ENCODE measurements around the gene SECTM1. TPM values are rescaled to one million over a fixed set of nuclear protein-coding genes. Genes with fewer than 3 reads are reported as not detected.

SECTM1 gene
- polyA plus RNA-seq, 1 experiment, result 34.4 TPM

GRCh38 chr17:82346342-82347300 lies 13.1 kb upstream of the SECTM1 start:
- Histone ChIP-seq H3K4me3 (ENCODE audit: low read depth, low read length) (no peak overlapping the region), H3K36me3 (ENCODE audit: control insufficient read depth, insufficient read depth, low read length) (no peaks in the 10 kb centered on the region), H3K27me3 (ENCODE audit: control insufficient read depth, insufficient read depth, low read length) (no peaks in the 10 kb centered on the region)
- POLR2A ChIA-PET, result no interaction called here
- CTCF ChIA-PET, result interaction anchor here (1.2 to 1.5 kb wide), 2 partner anchors 46 to 68 kb away, joined by 3 read pairs; no protein-coding TSS in a partner anchor
- no peak for TF ChIP-seq CTCF (IDR thresholded peaks at IDR 0.05; ENCODE audit: insufficient read depth, low read depth, low read length)
- no peak for DNase-seq (ENCODE audit: low read depth)

- ChIA-PET POLR2A (no interaction called here), CTCF (interaction anchor here (1.2 to 1.5 kb wide), 3 partner anchors 42 to 69 kb away, joined by 3 read pairs; no protein-coding TSS in a partner anchor)
- H3K27me3 ChIP-seq (ENCODE audit: control insufficient read depth, insufficient read depth, low read length), result no peaks in the 10 kb centered on the region
- TF ChIP-seq CTCF (IDR thresholded peaks at IDR 0.05; ENCODE audit: insufficient read depth, low read depth, low read length), result no peak
- no peak for DNase-seq (ENCODE audit: low read depth)
- H3K36me3 ChIP-seq (ENCODE audit: control insufficient read depth, insufficient read depth, low read length), result no peaks in the 10 kb centered on the region
- no peak overlapping the region for H3K4me3 ChIP-seq (ENCODE audit: low read depth, low read length)
Observed at GRCh38 chr17:82345151-82345976, 11.8 kb upstream of the SECTM1 start.

- Histone ChIP-seq H3K4me3 (ENCODE audit: low read depth, low read length) (no peak overlapping the region), H3K36me3 (ENCODE audit: control insufficient read depth, insufficient read depth, low read length) (no peaks in the 10 kb centered on the region), H3K27me3 (ENCODE audit: control insufficient read depth, insufficient read depth, low read length) (no peaks in the 10 kb centered on the region)
- ChIA-PET CTCF (interaction anchor here (0.7 to 1.3 kb wide), 5 partner anchors 25 to 314 kb away, joined by 3 read pairs; no protein-coding TSS in a partner anchor), POLR2A (no interaction called here)
- DNase-seq (ENCODE audit: low read depth), result no peak
- no peak for TF ChIP-seq CTCF (IDR thresholded peaks at IDR 0.05; ENCODE audit: insufficient read depth, low read depth, low read length)
Observed at GRCh38 chr17:82344175-82344907, 10.8 kb upstream of the SECTM1 start.

GRCh38 chr17:82343560-82343959 lies 10.0 kb upstream of the SECTM1 start:
- Histone ChIP-seq H3K27me3 (ENCODE audit: control insufficient read depth, insufficient read depth, low read length) (no peaks in the 10 kb centered on the region), H3K36me3 (ENCODE audit: control insufficient read depth, insufficient read depth, low read length) (no peaks in the 10 kb centered on the region), H3K4me3 (ENCODE audit: low read depth, low read length) (no peak overlapping the region)
- ChIA-PET POLR2A (no interaction called here), CTCF (interaction anchor here (0.6 to 1.3 kb wide), 3 partner anchors 26 to 386 kb away, joined by 3 read pairs; no protein-coding TSS in a partner anchor)
- DNase-seq (ENCODE audit: low read depth), result no peak
- TF ChIP-seq CTCF (IDR thresholded peaks at IDR 0.05; ENCODE audit: insufficient read depth, low read depth, low read length), result no peak

Data from BJ (cell line).